ENCODE results near the gene SLC49A4. TPM values are rescaled to one million over a fixed set of nuclear protein-coding genes. Genes with fewer than 3 reads are reported as not detected.
A peak's percentile ranks its signal among the peaks of the same experiment; 100 is the strongest.

The SLC49A4 gene
- total and polyA plus RNA-seq, 2 of the 13 experiments (the other 11 are each of a cell fraction or from before 2014, with no cell fraction given): 6.5 to 16.3 TPM

- TF ChIP-seq FOSL1 (CRISPR knock-in tag; IDR thresholded peaks at IDR 0.05; ENCODE audit: borderline replicate concordance) (peak; percentile 7; the same call in 1 of the 2 replicates), CREB3 (CRISPR knock-in tag; IDR thresholded peaks at IDR 0.05) (peak; percentile 82), HOXA5 (CRISPR knock-in tag; IDR thresholded peaks at IDR 0.05) (peak; percentile 13; the same call in 1 of the 2 replicates), ZNF101 (CRISPR knock-in tag; IDR thresholded peaks at IDR 0.05; ENCODE audit: borderline replicate concordance, low read depth) (0 out of 2 replicates have a peak, but pooled peaks have one; percentile 49), TCF12 (IDR thresholded peaks at IDR 0.05) (no peak), TCF12 (CRISPR knock-in tag; IDR thresholded peaks at IDR 0.05) (peak; percentile 70; the same call in 1 of the 2 replicates), ATF2 (CRISPR knock-in tag; IDR thresholded peaks at IDR 0.05) (no peak), ZBTB33 (CRISPR knock-in tag; IDR thresholded peaks at IDR 0.05) (no peak), SP2 (CRISPR knock-in tag; IDR thresholded peaks at IDR 0.05) (no peak), ZNF18 (CRISPR knock-in tag; IDR thresholded peaks at IDR 0.05; ENCODE audit: insufficient replicate concordance) (no peak), MEF2D (CRISPR knock-in tag; IDR thresholded peaks at IDR 0.05) (no peak), FOXK2 (IDR thresholded peaks at IDR 0.05) (no peak), ZKSCAN5 (CRISPR knock-in tag; IDR thresholded peaks at IDR 0.05) (no peak), KLF6 (CRISPR knock-in tag; IDR thresholded peaks at IDR 0.05) (peak; percentile 61), FOSL2 (CRISPR knock-in tag; IDR thresholded peaks at IDR 0.05) (no peak), BORCS8-MEF2B (CRISPR knock-in tag; IDR thresholded peaks at IDR 0.05) (peak; percentile 67), ZNF331 (CRISPR knock-in tag; IDR thresholded peaks at IDR 0.05) (no peak; the same call in 1 of the 2 replicates), TBX3 (IDR thresholded peaks at IDR 0.05; ENCODE audit: borderline replicate concordance) (no peak), RBFOX2 (IDR thresholded peaks at IDR 0.05; ENCODE audit: low read depth, low read length) (peak; percentile 92), FOXC1 (CRISPR knock-in tag; IDR thresholded peaks at IDR 0.05; ENCODE audit: borderline replicate concordance) (peak; percentile 16; the same call in 1 of the 2 replicates)
These were observed at the start of gene SLC49A4 (continued) for GRCh38 chr3:122794779-122795673.

Measured in HepG2 (cell line).